Lung (tissue), 12 donors: ENCODE data around the gene PNMA1. TPM values are rescaled to one million over a fixed set of nuclear protein-coding genes. Genes with fewer than 3 reads are reported as not detected.

Source experiments
- ATAC-seq: fragments of 200-7000 bp; cut with Tn5 transposase; one replicate; pipeline ENCODE4 v1.9.1; 2020; ENCODE audit warnings: moderate number of reproducible peaks; ENCODE audit not compliant: insufficient read depth, low FRiP score
- DNase-seq, 3 donors: peaks; one replicate each; pipeline ENCODE4 v3.0.0-alpha.2; 2013 to 2017
- H3K27ac ChIP-seq, 2 donors: one replicate each; pipeline ENCODE4 v1.5.1; 2013; ENCODE audit warnings: mild to moderate bottlenecking in 2 of 2, moderate library complexity in 2 of 2, control low read depth in 1 of 2, inconsistent platforms in 1 of 2, low read depth in 1 of 2, low read length in 1 of 2
- H3K27me3 ChIP-seq, 3 donors: one replicate each; pipeline ENCODE4 v1.5.1; 2013; ENCODE audit warnings: low read length in 2 of 3; ENCODE audit not compliant: control insufficient read depth in 3 of 3, insufficient read depth in 3 of 3
- H3K36me3 ChIP-seq, 4 donors: one replicate each; pipeline ENCODE4 v1.5.1; 2013; ENCODE audit warnings: low read length in 4 of 4, mild to moderate bottlenecking in 1 of 4, moderate library complexity in 1 of 4; ENCODE audit not compliant: control insufficient read depth in 4 of 4, insufficient read depth in 4 of 4
- H3K4me1 ChIP-seq, 5 donors: one replicate each; pipeline ENCODE4 v1.5.1; 2013; ENCODE audit warnings: low read length in 5 of 5, mild to moderate bottlenecking in 2 of 5, moderate library complexity in 1 of 5; ENCODE audit not compliant: control insufficient read depth in 5 of 5, insufficient read depth in 5 of 5
- H3K4me3 ChIP-seq: one replicate; pipeline ENCODE4 v1.5.1; 2013; ENCODE audit warnings: mild to moderate bottlenecking, control low read depth, moderate library complexity
- H3K9ac ChIP-seq, 2 donors: one replicate each; pipeline ENCODE4 v1.5.1; 2013; ENCODE audit warnings: low read length in 2 of 2, control low read depth in 1 of 2; ENCODE audit not compliant: insufficient read depth in 1 of 2
- H3K9me3 ChIP-seq, 4 donors: one replicate each; pipeline ENCODE4 v1.5.1; 2013; ENCODE audit warnings: low read length in 3 of 4, mild to moderate bottlenecking in 1 of 4, moderate library complexity in 1 of 4; ENCODE audit not compliant: control insufficient read depth in 4 of 4, insufficient read depth in 3 of 4
- WGBS, 2 donors: extraction: QIAGEN DNeasy Blood & Tissue Kit; methylation state at CpG; one replicate each; pipeline ENCODE4 v1.1.7; 2013; 5-methylcytosine and 5-hydroxymethylcytosine counted together
- polyA plus RNA-seq, 2 donors: library from polyadenylated mRNA; stranded (reverse); fragments of 200-250 nt; gene quantifications; one replicate each; pipeline ENCODE4 v1.2.1, GENCODE V29; 2013
- total RNA-seq, 2 donors: library from RNA; depleted of rRNA in 1 of 2; stranded (reverse); fragments of >200 nt in 1 of 2; gene quantifications; one replicate each; pipeline ENCODE4 v1.2.1, GENCODE V29; 2014 to 2021
- TF ChIP-seq, protein P1 (sequence below): IDR thresholded peaks from 2 replicates; pipeline ENCODE4 v1.5.1; 2012; ENCODE audit warnings: mild to moderate bottlenecking; ENCODE audit errors: control extremely low read depth, extremely low read depth
- donor health status: control.
- donor health status: control.
- donor health status: Bipolar disorder and iron deficiency.
- donor health status: healthy.
- donor health status: DM: yes; HTN: yes; CAD: no.

PNMA1 gene
- total and polyA plus RNA-seq, 4 donors: 11.0 to 34.1 (median 25.7) TPM

DNA sequence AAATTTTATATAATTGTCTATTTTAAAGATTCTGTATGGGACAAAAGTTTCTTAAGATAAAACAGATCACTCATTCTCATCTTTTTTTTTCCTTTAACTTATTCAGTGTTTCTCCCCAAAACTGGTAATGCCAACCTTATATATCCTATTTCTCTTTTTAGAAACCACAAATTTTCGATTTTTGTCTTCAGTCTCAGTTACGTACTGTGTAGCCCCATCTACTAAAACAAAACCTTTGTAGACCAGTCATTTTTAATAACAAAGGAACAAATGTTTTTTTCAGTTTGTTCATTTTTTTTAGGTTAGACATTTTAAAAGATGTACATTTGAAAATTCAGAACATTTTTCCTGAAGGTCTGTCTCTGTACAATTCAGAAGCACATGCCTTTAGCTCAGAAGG is 18.2 kb downstream of the PNMA1 start:
- ATAC-seq (no peak), DNase-seq (no peak)
- no peak overlapping the region for H3K27ac ChIP-seq
- H3K9ac ChIP-seq: no peak overlapping the region
- H3K27me3 ChIP-seq: no peaks in the 10 kb centered on the region
- peaks cover 0 to 9% (median 3%) of the 10 kb centered on the region in 4 donors for H3K36me3 ChIP-seq
- no peak overlapping the region for H3K4me3 ChIP-seq
- TF ChIP-seq, protein P1, sequence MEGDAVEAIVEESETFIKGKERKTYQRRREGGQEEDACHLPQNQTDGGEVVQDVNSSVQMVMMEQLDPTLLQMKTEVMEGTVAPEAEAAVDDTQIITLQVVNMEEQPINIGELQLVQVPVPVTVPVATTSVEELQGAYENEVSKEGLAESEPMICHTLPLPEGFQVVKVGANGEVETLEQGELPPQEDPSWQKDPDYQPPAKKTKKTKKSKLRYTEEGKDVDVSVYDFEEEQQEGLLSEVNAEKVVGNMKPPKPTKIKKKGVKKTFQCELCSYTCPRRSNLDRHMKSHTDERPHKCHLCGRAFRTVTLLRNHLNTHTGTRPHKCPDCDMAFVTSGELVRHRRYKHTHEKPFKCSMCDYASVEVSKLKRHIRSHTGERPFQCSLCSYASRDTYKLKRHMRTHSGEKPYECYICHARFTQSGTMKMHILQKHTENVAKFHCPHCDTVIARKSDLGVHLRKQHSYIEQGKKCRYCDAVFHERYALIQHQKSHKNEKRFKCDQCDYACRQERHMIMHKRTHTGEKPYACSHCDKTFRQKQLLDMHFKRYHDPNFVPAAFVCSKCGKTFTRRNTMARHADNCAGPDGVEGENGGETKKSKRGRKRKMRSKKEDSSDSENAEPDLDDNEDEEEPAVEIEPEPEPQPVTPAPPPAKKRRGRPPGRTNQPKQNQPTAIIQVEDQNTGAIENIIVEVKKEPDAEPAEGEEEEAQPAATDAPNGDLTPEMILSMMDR: no peak
- no peaks in the 10 kb centered on the region for H3K4me1 ChIP-seq
- H3K9me3 ChIP-seq: no peaks in the 10 kb centered on the region
- WGBS, 2 donors: 72 to 93% methylated on average over 2 of the region's 2 CpGs

DNA sequence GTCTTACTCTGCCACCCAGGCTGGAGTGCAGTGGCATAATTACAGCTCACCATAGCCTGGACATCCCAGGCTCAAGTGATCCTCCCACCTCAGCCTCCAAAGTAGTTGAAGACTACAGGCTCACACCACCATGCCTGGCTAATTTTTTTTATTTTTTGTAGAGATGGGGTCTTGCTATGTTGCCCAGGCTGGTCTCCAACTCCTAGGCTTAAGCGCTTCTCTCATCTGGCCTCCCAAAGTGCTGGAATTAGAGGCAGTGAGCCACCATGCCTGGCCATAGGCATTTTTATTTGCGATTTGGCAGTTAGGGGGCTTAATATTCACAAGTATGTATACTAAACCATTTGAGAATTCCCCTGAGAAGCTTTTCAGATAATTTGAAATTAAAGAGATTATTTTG is 19.1 kb downstream of the PNMA1 start:
- H3K27ac ChIP-seq: no peak overlapping the region
- TF ChIP-seq, protein P1: no peak
- WGBS, 2 donors: 94 to 97% methylated on average over 2 of the region's 2 CpGs
- peaks cover 0 to 9% (median 3%) of the 10 kb centered on the region in 4 donors for H3K36me3 ChIP-seq
- no peaks in the 10 kb centered on the region for H3K27me3 ChIP-seq
- H3K9me3 ChIP-seq: no peaks in the 10 kb centered on the region
- no peak overlapping the region for H3K9ac ChIP-seq
- no peak for ATAC-seq
- no peak for DNase-seq
- H3K4me1 ChIP-seq: no peaks in the 10 kb centered on the region
- H3K4me3 ChIP-seq: no peak overlapping the region

DNA sequence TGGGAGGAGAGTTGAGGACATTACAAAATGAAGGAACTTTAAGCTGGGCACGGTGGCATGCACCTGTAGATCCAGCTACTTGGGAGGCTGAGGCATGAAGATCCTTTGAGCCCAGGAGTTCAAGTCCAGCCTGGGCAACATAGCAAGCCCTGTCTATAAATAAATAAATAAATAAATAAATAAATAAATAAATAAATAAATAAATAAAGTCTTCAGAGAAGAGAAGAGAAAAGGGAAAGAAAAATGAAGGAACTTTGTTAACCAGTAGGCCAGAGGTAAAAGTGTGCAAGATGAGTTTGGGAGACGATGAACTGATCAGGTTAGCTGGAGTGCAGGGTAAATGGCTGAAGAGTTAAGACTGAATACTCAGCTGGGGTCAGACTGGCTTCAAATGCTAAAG is 20.1 kb downstream of the PNMA1 start:
- Histone ChIP-seq H3K27me3 (no peaks in the 10 kb centered on the region), H3K27ac (no peak overlapping the region), H3K9me3 (no peaks in the 10 kb centered on the region), H3K9ac (no peak overlapping the region), H3K4me1 (no peaks in the 10 kb centered on the region), H3K4me3 (no peak overlapping the region), H3K36me3 (peaks cover 0 to 14% (median 6%) of the 10 kb centered on the region in 4 donors)
- no peak for DNase-seq
- TF ChIP-seq, protein P1: no peak
- ATAC-seq: no peak
- 95% methylated on average over 2 of the region's 2 CpGs for WGBS, 2 donors

DNA sequence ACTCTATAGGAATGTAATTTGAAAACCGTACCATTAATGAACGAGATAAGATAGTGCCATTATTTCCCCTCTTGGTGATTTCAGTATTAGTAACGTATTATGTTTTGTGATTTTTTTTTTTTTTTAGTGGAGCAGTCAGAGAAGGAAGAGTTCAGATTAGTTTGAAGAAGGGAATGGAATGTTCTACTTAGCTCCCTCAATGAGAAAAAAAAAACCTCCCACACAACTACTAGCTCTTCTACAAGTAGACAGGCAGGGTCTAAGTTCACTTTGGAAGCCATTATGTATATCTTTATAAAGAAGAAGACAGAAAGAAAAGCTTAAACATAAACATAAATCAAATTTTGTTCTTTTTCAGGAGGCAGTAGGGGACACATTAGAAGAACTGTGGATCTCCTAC is 27.3 kb downstream of the PNMA1 start:
- no peak overlapping the region for H3K27ac ChIP-seq
- ATAC-seq: no peak
- no peaks in the 10 kb centered on the region for H3K27me3 ChIP-seq
- H3K9me3 ChIP-seq: no peaks in the 10 kb centered on the region
- DNase-seq: no peak
- no peak overlapping the region for H3K9ac ChIP-seq
- 86 to 95% methylated on average over 3 of the region's 3 CpGs for WGBS, 2 donors
- TF ChIP-seq, protein P1: no peak
- H3K4me1 ChIP-seq: no peaks in the 10 kb centered on the region
- peaks cover 1 to 11% (median 7%) of the 10 kb centered on the region in 4 donors for H3K36me3 ChIP-seq
- H3K4me3 ChIP-seq: no peak overlapping the region
